IMR-90 (cell line): Measurements from ENCODE around the gene PFKL. TPM values are rescaled to one million over a fixed set of nuclear protein-coding genes. Genes with fewer than 3 reads are reported as not detected.

ENCODE experiments used
- ATAC-seq: fragments of 200-7000 bp; cut with Tn5 transposase; 2 replicates; pipeline ENCODE4 v1.9.1; 2020; ENCODE audit warnings: low read depth, mild to moderate bottlenecking, moderate library complexity
- BruUV-seq: library from RNA; stranded (reverse); fragments of 400-500 nt; replicated peaks from 2 replicates; lab custom pipeline; 2021; lab: Mats Ljungman, UMichigan
- CTCF ChIA-PET: fragments of 300-600 bp; formaldehyde crosslinking; extraction: SDS; loops from one replicate; lab custom pipeline; 2021; ENCODE audit warnings: antibody characterized with exemption; lab: Yijun Ruan, JAX
- POLR2A ChIA-PET: fragments of 300-600 bp; sonication (Branson Sonifier 250); formaldehyde crosslinking; loops from one replicate; lab custom pipeline; 2022; ENCODE audit warnings: antibody characterized with exemption; ENCODE audit not compliant: unreplicated experiment; lab: Charles Lee
- DNase-seq: peaks from one replicate; pipeline ENCODE4 v3.0.0; 2013
- H2AFZ ChIP-seq: replicated peaks from 2 replicates; pipeline ENCODE3; 2013; ENCODE audit warnings: low read length, mild to moderate bottlenecking; ENCODE audit not compliant: poor library complexity
- H2AK5ac ChIP-seq: 2 replicates; pipeline ENCODE4 v1.6.1; 2013; ENCODE audit warnings: low read depth, low read length, inconsistent platforms
- H2AK9ac ChIP-seq: replicated peaks from 2 replicates; pipeline ENCODE3; 2013; ENCODE audit warnings: mild to moderate bottlenecking, low read depth, low read length, moderate library complexity; ENCODE audit not compliant: poor library complexity
- H2BK120ac ChIP-seq: 2 replicates; pipeline ENCODE4 v1.6.1; 2013; ENCODE audit warnings: low read depth, low read length, inconsistent platforms
- H2BK15ac ChIP-seq: 3 replicates; pipeline ENCODE4 v1.6.1; 2013; ENCODE audit warnings: low read depth, low read length, inconsistent platforms
- H2BK20ac ChIP-seq: 2 replicates; pipeline ENCODE4 v1.6.1; 2013; ENCODE audit warnings: low read depth, mild to moderate bottlenecking, inconsistent platforms, low read length, moderate library complexity
- H2BK5ac ChIP-seq: 2 replicates; pipeline ENCODE4 v1.6.1; 2013; ENCODE audit warnings: mild to moderate bottlenecking, low read depth, low read length, inconsistent platforms; ENCODE audit not compliant: poor library complexity, severe bottlenecking
- H3K14ac ChIP-seq: replicated peaks from 2 replicates; pipeline ENCODE4 v1.6.1; 2013; ENCODE audit warnings: low read depth, low read length, inconsistent platforms
- H3K18ac ChIP-seq: 2 replicates; pipeline ENCODE4 v1.6.1; 2013; ENCODE audit warnings: low read depth, low read length, control low read depth
- H3K23ac ChIP-seq: 2 replicates; pipeline ENCODE4 v1.6.1; 2013; ENCODE audit warnings: low read depth, low read length, inconsistent platforms
- H3K27ac ChIP-seq: 2 replicates; pipeline ENCODE4 v1.5.1; 2013; ENCODE audit warnings: mild to moderate bottlenecking, control low read depth, low read length; ENCODE audit not compliant: insufficient read depth
- H3K27me3 ChIP-seq: 2 replicates; pipeline ENCODE4 v1.6.1; 2013; ENCODE audit warnings: low read length; ENCODE audit not compliant: control insufficient read depth, insufficient read depth
- H3K36me3 ChIP-seq: 2 replicates; pipeline ENCODE4 v1.6.1; 2013; ENCODE audit warnings: low read length, mixed read lengths; ENCODE audit not compliant: control insufficient read depth, insufficient read depth
- H3K4ac ChIP-seq: 2 replicates; pipeline ENCODE4 v1.6.1; 2013; ENCODE audit warnings: low read depth, low read length, inconsistent platforms
- H3K4me1 ChIP-seq: 2 replicates; pipeline ENCODE4 v1.6.1; 2013; ENCODE audit warnings: low read length, mixed read lengths; ENCODE audit not compliant: control insufficient read depth, insufficient read depth
- H3K4me2 ChIP-seq: 2 replicates; pipeline ENCODE4 v1.6.1; 2013; ENCODE audit warnings: low read depth, mild to moderate bottlenecking, control low read depth, low read length, moderate library complexity
- H3K4me3 ChIP-seq: 2 replicates; pipeline ENCODE4 v1.5.1; 2013; ENCODE audit warnings: low read depth, mild to moderate bottlenecking, control low read depth, low read length, moderate library complexity; ENCODE audit not compliant: insufficient read depth
- H3K56ac ChIP-seq: 2 replicates; pipeline ENCODE4 v1.6.1; 2013; ENCODE audit warnings: low read length, inconsistent platforms; ENCODE audit not compliant: insufficient read depth; ENCODE audit errors: extremely low read depth
- H3K79me1 ChIP-seq, 2 experiments: 2 replicates each; pipeline ENCODE4 v1.6.1; 2013; ENCODE audit warnings: low read length in 2 of 2, inconsistent platforms in 1 of 2, low read depth in 1 of 2
- H3K9ac ChIP-seq: 2 replicates; pipeline ENCODE4 v1.6.1; 2013; ENCODE audit warnings: low read depth, low read length, control low read depth
- H3K9me1 ChIP-seq: 2 replicates; pipeline ENCODE4 v1.6.1; 2013; ENCODE audit warnings: low read length, inconsistent platforms; ENCODE audit not compliant: insufficient read depth
- H3K9me3 ChIP-seq: 2 replicates; pipeline ENCODE4 v1.6.1; 2013; ENCODE audit warnings: low read length; ENCODE audit not compliant: control insufficient read depth, insufficient read depth
- H4K20me1 ChIP-seq: 2 replicates; pipeline ENCODE4 v1.6.1; 2013; ENCODE audit warnings: low read length, inconsistent platforms; ENCODE audit not compliant: insufficient read depth
- H4K5ac ChIP-seq: 2 replicates; pipeline ENCODE4 v1.6.1; 2013; ENCODE audit warnings: mild to moderate bottlenecking, low read depth, low read length, control low read depth
- H4K8ac ChIP-seq, 2 experiments: 2 replicates each; pipeline ENCODE4 v1.6.1; 2013; ENCODE audit warnings: low read depth in 2 of 2, low read length in 2 of 2, control low read depth in 1 of 2, inconsistent platforms in 1 of 2
- H4K91ac ChIP-seq: 2 replicates; pipeline ENCODE4 v1.6.1; 2013; ENCODE audit warnings: low read depth, low read length, inconsistent platforms; ENCODE audit not compliant: insufficient read depth
- BHLHE40 ChIP-seq: fragments of 150-350 bp; IDR thresholded peaks from 2 replicates; pipeline ENCODE4 v1.6.1; 2016; ENCODE audit warnings: mild to moderate bottlenecking, low read depth, low read length
- CHD1 ChIP-seq: IDR thresholded peaks from 2 replicates; pipeline ENCODE4 v1.6.1; 2012; ENCODE audit warnings: low read depth, low read length, improper control_type of control experiment
- CTCF ChIP-seq: conservative IDR thresholded peaks from 2 replicates; pipeline ENCODE4 v1.5.1; 2012; ENCODE audit warnings: mild to moderate bottlenecking, low read depth, low read length, improper control_type of control experiment
- ELK1 ChIP-seq: fragments of 150-350 bp; IDR thresholded peaks from 2 replicates; pipeline ENCODE4 v1.6.1; 2016; ENCODE audit warnings: low read depth, mild to moderate bottlenecking, low read length, moderate library complexity, borderline replicate concordance
- MAZ ChIP-seq: IDR thresholded peaks from 2 replicates; pipeline ENCODE4 v1.6.1; 2012; ENCODE audit warnings: low read depth, mild to moderate bottlenecking, low read length, improper control_type of control experiment, moderate library complexity, borderline replicate concordance
- MXI1 ChIP-seq: IDR thresholded peaks from 2 replicates; pipeline ENCODE4 v1.6.1; 2012; ENCODE audit warnings: low read depth, mild to moderate bottlenecking, low read length, moderate library complexity, borderline replicate concordance
- POLR2A ChIP-seq: IDR thresholded peaks from 2 replicates; pipeline ENCODE4 v1.6.1; 2012; ENCODE audit warnings: mild to moderate bottlenecking, low read depth, low read length
- RCOR1 ChIP-seq: IDR thresholded peaks from 2 replicates; pipeline ENCODE4 v1.6.1; 2012; ENCODE audit warnings: mild to moderate bottlenecking, low read length, improper control_type of control experiment; ENCODE audit not compliant: insufficient replicate concordance
- SMC3 ChIP-seq: fragments of 150-350 bp; IDR thresholded peaks from 2 replicates; pipeline ENCODE4 v1.6.1; 2016; ENCODE audit warnings: low read depth, mild to moderate bottlenecking, antibody characterized with exemption, low read length, moderate library complexity
- WGBS, 2 experiments: methylation state at CpG; one replicate each; pipeline versions ENCODE4 v1.1.5 to v1.1.7; 2013; ENCODE audit warnings: missing lambda C conversion rate in 2 of 2; ENCODE audit not compliant: insufficient read length in 1 of 2; ENCODE audit errors: extremely low coverage in 2 of 2; 5-methylcytosine and 5-hydroxymethylcytosine counted together
- dilution Hi-C: fragments of 300-500 bp; cut with HindIII; formaldehyde crosslinking; loops from one replicate; pipeline ENCODE4 v1.14.3; 2018; ENCODE audit warnings: low sequenced_read_pairs; ENCODE audit not compliant: unreplicated experiment
- in situ Hi-C: fragments of 300-500 bp; cut with MboI; formaldehyde crosslinking; loops from 3 replicates; pipeline ENCODE4 v1.14.3; 2019; ENCODE audit warnings: low sequenced_read_pairs, inconsistent platforms, mixed read lengths
- intact Hi-C: fragments of 100-400 bp; cut with micrococcal nuclease; formaldehyde crosslinking; loops from 2 replicates; pipeline ENCODE4 v1.10.0; 2022
- polyA plus RNA-seq, 3 experiments: library from polyadenylated mRNA; depleted of rRNA; stranded (reverse); fragments of >200 nt; gene quantifications; 2 replicates each; pipeline ENCODE4 v1.2.3, GENCODE V29; 2012; ENCODE audit warnings: low replicate concordance in 1 of 3
- total RNA-seq: library from RNA; depleted of rRNA; stranded (reverse); fragments of >200 nt; gene quantifications from 2 replicates; pipeline ENCODE4 v1.2.3, GENCODE V29; 2012

Gene PFKL
- total and polyA plus RNA-seq, 2 of the 4 experiments (the other 2 are of a cell fraction), result 103 to 126 TPM

GRCh38 chr21:44282370-44282769, 17.5 kb upstream of the PFKL start:
- no peak overlapping the region for H4K5ac ChIP-seq
- no peaks in the 10 kb centered on the region for H3K9me3 ChIP-seq
- no TSS peak for BruUV-seq
- no peak overlapping the region for H3K4me2 ChIP-seq
- no peak overlapping the region for H3K27ac ChIP-seq
- no peak overlapping the region for H3K56ac ChIP-seq
- no peak overlapping the region for H2BK20ac ChIP-seq
- no peak overlapping the region for H4K91ac ChIP-seq
- dilution Hi-C loops, result no loop called here
- no peak overlapping the region for H2AK9ac ChIP-seq
- ATAC-seq (no peak), DNase-seq (no peak)
- no peaks in the 10 kb centered on the region for H3K9me1 ChIP-seq
- ChIA-PET POLR2A (no interaction called here), CTCF (no interaction called here)
- H3K79me1 ChIP-seq, result no peaks in the 10 kb centered on the region
- no peak overlapping the region for H2BK15ac ChIP-seq
- peaks cover 4% of the 10 kb centered on the region; the same call in 1 of the 2 replicates for H3K4me1 ChIP-seq
- H2AK5ac ChIP-seq, result no peak overlapping the region
- TF ChIP-seq BHLHE40 (no peak), RCOR1 (no peak), POLR2A (no peak), ELK1 (no peak), CHD1 (no peak), MAZ (no peak), SMC3 (no peak), CTCF (no peak), MXI1 (no peak)
- no peak overlapping the region for H2BK120ac ChIP-seq
- H3K27me3 ChIP-seq, result peaks cover 25% of the 10 kb centered on the region
- no peaks in the 10 kb centered on the region for H4K20me1 ChIP-seq
- in situ Hi-C loops, result no loop called here
- H3K36me3 ChIP-seq, result no peaks in the 10 kb centered on the region
- no peak overlapping the region for H3K4me3 ChIP-seq
- no peak overlapping the region for H3K18ac ChIP-seq
- H3K9ac ChIP-seq, result no peak overlapping the region
- H3K4ac ChIP-seq, result no peak overlapping the region
- H4K8ac ChIP-seq, result no peak overlapping the region
- WGBS, 2 experiments, result 80% methylated on average over 1 of the region's 9 CpGs; no CpG with 5 or more reads in 1 of the 2 experiments
- H3K23ac ChIP-seq, result no peak overlapping the region
- intact Hi-C loops, result no loop called here
- H2BK5ac ChIP-seq, result no peak overlapping the region
- no peak overlapping the region for H2AFZ ChIP-seq
- no peak overlapping the region for H3K14ac ChIP-seq
